Measurements from ENCODE around the gene RASGRF2.

RASGRF2 gene

GRCh38 chr5:80953587-80953986 is 6.6 kb upstream of the RASGRF2 start:
- no peak for DNase-seq

GRCh38 chr5:80955082-80955590 is 5.0 kb upstream of the RASGRF2 start:
- no peak for DNase-seq

GRCh38 chr5:80956272-80956671 is 3.9 kb upstream of the RASGRF2 start:
- no peak for DNase-seq

- DNase-seq, result no peak
Observed at GRCh38 chr5:80957031-80957761, 3.0 kb upstream of the RASGRF2 start.

- DNase-seq, result no peak
Observed at GRCh38 chr5:80958616-80959015, 1.5 kb upstream of the RASGRF2 start.

GRCh38 chr5:80959138-80959537 is 1.0 kb upstream of the RASGRF2 start:
- peak; percentile 60 for DNase-seq

GRCh38 chr5:80960531-80961375 is 590 bp downstream of the RASGRF2 start:
- peak; percentile 71 for DNase-seq

GRCh38 chr5:80961376-80962281 is 1.5 kb downstream of the RASGRF2 start:
- no peak for DNase-seq

- DNase-seq, result no peak
Observed at GRCh38 chr5:80962630-80963520, 2.7 kb downstream of the RASGRF2 start.

GRCh38 chr5:80963521-80963895 is 3.3 kb downstream of the RASGRF2 start:
- no peak for DNase-seq

- no peak for DNase-seq
Observed at GRCh38 chr5:80963966-80964481, 3.9 kb downstream of the RASGRF2 start.

- no peak for DNase-seq
Observed at GRCh38 chr5:80964491-80964890, 4.3 kb downstream of the RASGRF2 start.

- DNase-seq, result no peak
Observed at GRCh38 chr5:80964919-80965318, 4.8 kb downstream of the RASGRF2 start.

GRCh38 chr5:80967500-80968181 is 7.5 kb downstream of the RASGRF2 start:
- no peak for DNase-seq

GRCh38 chr5:80973027-80973426 is 12.9 kb downstream of the RASGRF2 start:
- no peak for DNase-seq

- no peak for DNase-seq
Observed at GRCh38 chr5:80975065-80975464, 14.9 kb downstream of the RASGRF2 start.

GRCh38 chr5:80976985-80977384 is 16.8 kb downstream of the RASGRF2 start:
- no peak for DNase-seq

GRCh38 chr5:80977764-80978163 is 17.6 kb downstream of the RASGRF2 start:
- DNase-seq, result no peak

- DNase-seq, result no peak
Observed at GRCh38 chr5:80978772-80979317, 18.7 kb downstream of the RASGRF2 start.

- DNase-seq, result no peak
Observed at GRCh38 chr5:80982093-80982492, 21.9 kb downstream of the RASGRF2 start.

Measured in islet precursor cell (in vitro differentiated cells).